NCI-H748 (cell line): Measurements from ENCODE around the gene SRXN1.

ENCODE experiments used
- DNase-seq: peaks from one replicate; lab custom pipeline; 2025; ENCODE audit not compliant: unreplicated experiment; lab: John Stamatoyannopoulos, UW

The SRXN1 gene

DNA sequence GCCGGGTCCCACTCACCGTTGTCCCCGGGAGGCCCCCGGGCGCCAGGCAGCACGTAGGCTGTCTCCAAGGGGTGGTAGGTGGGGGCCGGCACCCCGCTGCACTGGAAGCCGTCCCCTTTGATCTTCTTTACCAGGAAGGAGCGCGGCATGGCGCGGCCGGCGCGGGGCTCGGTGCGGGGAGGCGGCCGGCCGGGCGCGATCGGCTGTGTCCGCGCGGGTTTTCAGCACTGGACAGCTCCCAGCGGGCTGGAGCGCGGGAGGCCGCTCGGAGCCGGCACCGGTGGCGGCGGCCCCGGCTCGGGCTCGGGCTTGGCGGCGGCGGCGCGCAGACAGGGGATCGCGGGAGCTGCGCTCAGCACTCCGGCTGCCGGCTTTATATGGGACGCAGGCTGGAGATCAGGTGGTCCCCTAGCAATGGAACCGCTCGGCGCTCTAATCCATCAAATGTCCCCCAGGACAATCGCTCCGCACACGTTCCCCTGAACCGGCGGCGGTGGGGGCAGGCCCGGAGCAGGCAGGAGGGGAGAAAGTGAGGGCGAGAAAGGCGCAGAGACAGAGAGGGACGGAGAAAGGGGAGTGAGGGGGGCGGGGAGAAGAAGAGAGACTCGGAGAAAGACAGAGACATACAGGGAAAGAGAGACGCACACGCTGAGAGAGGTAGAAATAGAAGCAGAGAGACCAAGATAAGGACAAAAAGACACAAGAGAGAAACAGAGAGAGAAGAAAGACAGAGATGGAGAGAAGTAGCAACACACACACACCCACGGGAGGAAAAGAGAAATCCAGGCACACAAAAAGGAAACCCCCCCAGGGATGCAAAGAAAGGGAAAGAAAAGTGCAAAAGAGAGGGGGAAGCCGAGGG, 22.7 kb upstream of the SRXN1 start, which contains the start of gene SCRT2:
Gene SCRT2 (minus strand): TSS at position 350 of the 862 bp plus-strand sequence. CDS start 201 bp downstream, at position 149.
- DNase-seq, result peak; percentile 75

- DNase-seq, result no peak
Observed at GRCh38 chr20:675033-675452, 22.0 kb upstream of the SRXN1 start.

- DNase-seq, result no peak
Observed at GRCh38 chr20:673603-674001, 20.6 kb upstream of the SRXN1 start.

DNA sequence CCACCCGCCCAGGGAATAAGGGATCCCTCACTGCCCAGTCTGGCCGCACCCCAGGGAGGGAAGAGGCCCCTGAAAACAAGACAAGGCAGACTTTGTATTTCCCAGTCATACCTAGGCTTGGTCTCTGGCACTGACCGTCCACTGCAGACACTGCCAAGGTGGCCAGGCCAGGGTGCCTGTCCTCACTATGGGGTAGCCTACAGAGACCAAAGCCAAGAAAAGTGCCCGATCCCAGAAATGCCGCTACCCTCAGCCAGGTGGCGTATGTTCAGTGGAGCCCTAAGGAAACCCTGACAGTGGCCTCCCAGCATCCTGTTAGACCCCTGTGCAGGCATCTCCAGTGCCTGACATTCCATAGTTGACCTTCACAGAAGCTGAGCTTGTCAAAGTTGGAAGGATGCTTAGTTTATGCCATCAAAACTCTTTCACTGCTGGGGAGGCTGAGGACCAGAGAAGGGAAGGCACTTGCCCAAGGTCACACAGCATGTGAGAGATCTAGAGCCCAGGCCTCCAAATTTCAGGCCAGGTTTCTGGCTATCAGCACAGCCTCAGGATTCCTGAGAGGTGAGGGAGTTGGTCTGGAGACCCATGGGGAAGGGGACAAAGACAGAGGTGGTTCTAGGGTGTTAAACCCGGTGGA, 20.1 kb upstream of the SRXN1 start:
- peak; percentile 56 for DNase-seq

- DNase-seq, result no peak
Observed at GRCh38 chr20:671252-672030, 18.4 kb upstream of the SRXN1 start.

GRCh38 chr20:669573-669972, 16.6 kb upstream of the SRXN1 start:
- no peak for DNase-seq

- DNase-seq, result no peak
Observed at GRCh38 chr20:668638-669037, 15.6 kb upstream of the SRXN1 start.

GRCh38 chr20:668050-668449, 15.1 kb upstream of the SRXN1 start:
- DNase-seq, result no peak

DNA sequence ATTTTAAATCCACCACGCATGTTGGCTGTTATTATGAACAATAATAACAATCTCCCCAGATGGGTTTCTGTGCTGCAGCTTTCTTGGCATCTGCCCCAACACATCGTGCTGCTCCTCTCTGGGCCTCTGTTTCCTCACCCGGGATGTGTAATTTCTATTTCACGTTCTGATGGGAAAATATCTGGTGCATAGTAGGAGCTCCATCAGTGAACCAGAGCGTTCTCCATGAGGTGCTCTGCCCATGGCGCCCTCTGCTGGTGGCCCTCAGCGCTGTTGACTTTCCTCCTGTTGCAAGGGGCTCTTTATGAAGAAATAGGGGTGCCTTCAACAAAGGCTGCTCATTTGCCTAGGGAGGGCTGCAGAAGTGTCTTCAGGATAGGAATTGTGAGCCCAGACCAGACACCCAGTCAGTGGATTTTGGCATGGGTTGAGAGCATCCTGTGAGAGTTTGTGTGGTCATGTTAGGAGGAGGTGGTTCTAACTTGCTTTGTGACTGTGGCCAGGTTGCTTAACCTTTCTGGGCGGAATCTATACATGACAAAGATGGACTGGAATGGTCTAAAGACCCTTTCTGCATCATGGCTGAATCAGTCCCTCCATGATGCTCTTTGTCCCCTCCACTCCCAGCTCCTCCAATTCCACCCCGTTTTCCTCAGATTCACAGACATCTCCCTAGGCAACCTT, 14.5 kb upstream of the SRXN1 start:
- DNase-seq, result peak; percentile 60

DNA sequence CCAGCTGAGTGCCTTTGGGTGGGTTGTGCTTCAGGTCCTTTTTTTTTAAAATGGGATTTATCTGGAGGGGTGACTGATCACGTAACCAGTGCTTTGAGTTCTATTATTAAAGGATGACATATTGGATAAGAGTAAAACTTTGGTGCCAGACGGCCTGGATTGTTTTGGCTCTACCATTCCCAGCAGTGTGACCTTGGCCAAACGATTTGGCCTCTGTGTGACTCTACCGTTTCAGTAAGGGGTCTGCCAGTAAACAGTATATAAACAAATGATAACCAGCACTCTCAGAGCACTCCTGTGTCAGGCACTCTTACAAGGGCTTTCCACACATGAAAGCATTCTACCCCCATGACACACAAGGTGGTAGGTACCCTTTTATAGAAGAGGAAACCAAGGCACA, 13.9 kb upstream of the SRXN1 start:
- DNase-seq, result no peak

- DNase-seq, result peak; percentile 70
Observed at GRCh38 chr20:665276-665675, 12.3 kb upstream of the SRXN1 start.

- DNase-seq, result no peak
Observed at GRCh38 chr20:664576-664975, 11.6 kb upstream of the SRXN1 start.

GRCh38 chr20:664151-664550, 11.2 kb upstream of the SRXN1 start:
- no peak for DNase-seq

- peak; percentile 66 for DNase-seq
Observed at GRCh38 chr20:663315-664090, 10.5 kb upstream of the SRXN1 start.

DNA sequence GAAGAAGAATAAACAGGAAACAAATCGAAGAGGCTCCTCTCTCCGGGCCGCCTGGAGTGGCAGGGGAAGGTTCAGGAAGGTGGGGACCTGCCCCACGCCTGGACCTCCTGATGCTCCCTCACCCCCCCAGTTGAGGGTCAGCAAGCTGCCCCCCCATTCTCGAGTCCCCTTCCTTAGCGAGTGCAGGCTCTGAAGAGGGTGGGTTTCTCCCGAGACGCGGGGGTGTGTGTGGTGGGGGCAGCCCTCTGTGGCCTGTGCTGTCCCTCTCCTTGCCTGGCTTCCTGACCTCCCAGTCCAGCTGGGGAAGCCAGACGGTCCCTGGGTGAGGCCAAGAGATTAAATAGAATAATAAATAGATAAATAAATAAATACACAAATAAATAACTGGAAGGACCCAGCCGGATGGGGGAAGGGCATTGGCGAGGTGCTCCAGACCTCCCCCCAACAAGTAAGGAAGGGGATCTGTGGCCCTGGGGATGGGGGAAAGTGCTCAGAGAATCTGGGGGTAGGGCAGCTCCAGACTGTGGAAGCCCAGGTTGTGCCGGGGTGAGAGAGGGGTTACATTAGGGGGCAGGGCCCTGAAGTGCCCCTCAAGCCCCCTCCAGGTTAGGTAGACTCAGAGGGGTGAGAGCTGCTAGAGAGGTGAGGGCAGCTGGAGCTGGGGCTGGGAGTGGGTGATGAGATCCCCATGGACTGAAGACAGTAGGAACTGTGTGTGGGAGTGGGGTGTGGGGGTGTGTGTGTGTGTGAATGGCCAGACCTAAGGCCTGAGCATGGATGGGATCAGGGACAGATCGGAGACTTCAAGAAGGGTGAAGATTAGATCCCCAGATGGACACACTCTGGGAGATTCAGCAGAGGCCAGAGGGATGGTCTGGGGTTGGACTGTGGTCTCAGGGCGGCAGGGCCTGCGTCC, 9.5 kb upstream of the SRXN1 start:
- no peak for DNase-seq

DNA sequence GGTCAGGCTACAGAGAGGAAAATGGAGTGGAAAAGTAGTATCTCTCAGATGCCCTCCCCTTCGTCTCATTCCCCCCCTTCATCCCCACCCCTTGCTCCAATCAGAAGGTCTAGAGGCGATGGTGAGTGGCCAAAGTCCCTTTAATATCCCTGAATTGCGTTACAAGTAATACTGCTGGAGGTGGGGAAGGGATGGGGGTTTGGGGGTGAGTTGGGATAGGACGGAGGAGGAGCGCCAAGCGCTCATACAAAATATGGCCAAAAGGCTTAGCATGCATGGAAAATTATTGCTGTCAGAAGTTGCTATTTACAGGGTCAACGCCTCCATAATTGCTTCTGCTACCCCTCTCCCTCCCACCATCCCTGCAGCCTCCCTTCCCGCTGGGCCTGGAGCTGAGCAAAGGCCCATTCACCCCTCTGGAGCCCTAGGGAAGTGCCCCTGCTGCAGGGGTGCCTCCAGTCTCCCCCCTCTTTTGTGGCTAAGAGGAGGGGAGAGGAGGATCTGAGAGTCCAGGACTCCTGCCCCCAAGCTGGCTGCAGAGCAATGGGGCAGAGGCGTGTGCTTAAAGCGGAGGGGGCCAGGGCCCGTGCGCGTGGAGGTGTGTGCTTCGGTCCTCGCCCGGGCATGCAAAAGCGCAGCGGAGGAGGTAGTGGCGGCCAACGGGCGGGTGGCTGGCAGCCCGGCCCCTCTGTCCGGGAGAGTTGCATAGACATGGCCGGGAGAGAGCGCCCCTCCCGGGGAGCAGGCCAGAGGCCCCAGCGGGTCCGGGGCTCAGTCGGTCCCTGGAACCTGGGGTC, 8.7 kb upstream of the SRXN1 start:
- no peak for DNase-seq

GRCh38 chr20:658731-659291, 5.8 kb upstream of the SRXN1 start:
- DNase-seq, result no peak

DNA sequence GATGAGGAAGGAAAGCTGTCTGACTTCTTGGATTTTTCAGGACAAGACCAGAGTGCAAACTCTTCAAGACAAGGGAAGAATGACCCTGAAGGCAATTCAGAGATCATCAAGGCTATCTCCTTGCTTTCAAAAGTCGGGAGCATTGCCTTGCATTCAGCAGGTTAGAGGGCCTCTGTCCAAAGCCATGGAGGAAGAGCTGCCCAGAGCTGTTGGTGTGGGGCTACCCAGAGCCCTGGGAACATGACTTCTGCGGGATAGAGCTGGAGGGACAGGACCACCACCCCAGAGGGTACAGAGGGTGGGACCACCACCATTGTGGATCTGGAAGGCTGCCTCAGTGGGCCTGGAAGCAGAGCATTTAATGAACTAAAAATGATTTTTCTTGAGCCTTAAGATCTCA, 5.2 kb upstream of the SRXN1 start:
- no peak for DNase-seq
